Measurements from ENCODE around the gene VPS52. TPM values are rescaled to one million over a fixed set of nuclear protein-coding genes. Genes with fewer than 3 reads are reported as not detected.

Gene VPS52
- total and polyA plus RNA-seq, 9 of the 15 experiments (the other 6 are each of a cell fraction or from before 2014, with no cell fraction given) = 24.4 to 103 (median 40.2) TPM

DNA sequence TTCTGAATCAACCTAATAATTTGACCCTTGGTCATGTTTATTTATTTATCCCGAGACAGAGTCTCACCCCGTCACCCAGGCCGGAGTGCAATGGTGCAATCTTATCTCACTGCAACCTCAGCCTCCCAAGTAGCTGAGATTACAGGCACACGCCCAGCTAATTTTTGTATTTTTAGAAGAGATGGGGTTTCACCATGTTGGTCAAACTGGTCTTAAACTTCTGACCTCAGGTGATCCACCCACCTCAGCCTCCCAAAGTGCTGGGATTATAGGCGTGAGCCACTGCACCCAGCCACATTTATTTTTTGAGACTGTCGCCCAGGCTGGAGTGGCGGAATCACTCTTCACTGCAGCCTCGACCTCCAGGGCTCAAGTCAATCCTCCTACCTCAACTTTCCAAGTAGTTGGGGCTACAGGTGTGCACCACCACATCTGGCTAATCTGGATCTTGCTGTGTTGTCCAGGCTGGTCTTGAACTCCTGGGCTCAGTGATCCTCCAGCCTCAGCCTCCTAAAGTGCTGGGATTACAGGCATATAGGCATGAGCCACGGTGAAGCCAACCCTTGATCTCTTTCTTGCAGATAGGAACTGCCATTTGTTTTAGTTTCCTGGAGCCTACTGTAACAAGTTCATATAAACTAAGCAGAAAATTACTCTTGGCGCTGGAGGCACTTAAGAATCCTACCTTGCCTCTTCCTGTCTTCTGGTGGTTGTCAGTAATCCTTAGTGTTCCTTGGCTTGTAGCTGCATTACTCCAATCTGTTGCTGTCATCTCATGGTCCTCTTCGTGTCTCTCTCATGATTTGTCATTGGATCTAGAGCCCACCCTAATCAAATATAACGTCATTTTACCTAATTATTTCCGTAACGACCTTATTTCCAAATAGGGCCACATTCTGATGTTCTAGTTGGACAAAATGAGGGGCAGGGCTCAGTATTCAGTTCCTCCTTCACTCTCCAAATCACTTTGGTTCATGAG lies 2.5 kb upstream of the VPS52 start (continued):
- TF ChIP-seq, protein P1, sequence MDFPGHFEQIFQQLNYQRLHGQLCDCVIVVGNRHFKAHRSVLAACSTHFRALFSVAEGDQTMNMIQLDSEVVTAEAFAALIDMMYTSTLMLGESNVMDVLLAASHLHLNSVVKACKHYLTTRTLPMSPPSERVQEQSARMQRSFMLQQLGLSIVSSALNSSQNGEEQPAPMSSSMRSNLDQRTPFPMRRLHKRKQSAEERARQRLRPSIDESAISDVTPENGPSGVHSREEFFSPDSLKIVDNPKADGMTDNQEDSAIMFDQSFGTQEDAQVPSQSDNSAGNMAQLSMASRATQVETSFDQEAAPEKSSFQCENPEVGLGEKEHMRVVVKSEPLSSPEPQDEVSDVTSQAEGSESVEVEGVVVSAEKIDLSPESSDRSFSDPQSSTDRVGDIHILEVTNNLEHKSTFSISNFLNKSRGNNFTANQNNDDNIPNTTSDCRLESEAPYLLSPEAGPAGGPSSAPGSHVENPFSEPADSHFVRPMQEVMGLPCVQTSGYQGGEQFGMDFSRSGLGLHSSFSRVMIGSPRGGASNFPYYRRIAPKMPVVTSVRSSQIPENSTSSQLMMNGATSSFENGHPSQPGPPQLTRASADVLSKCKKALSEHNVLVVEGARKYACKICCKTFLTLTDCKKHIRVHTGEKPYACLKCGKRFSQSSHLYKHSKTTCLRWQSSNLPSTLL (IDR thresholded peaks at IDR 0.05) = no peak
- TF ChIP-seq PYGO2 (tag; IDR thresholded peaks at IDR 0.05) (no peak), ZNF277 (CRISPR knock-in tag; IDR thresholded peaks at IDR 0.05; ENCODE audit: borderline replicate concordance) (no peak), ZFP91 (CRISPR knock-in tag; IDR thresholded peaks at IDR 0.05) (0 out of 2 replicates have a peak, but pooled peaks have one; percentile 8), CBX8 (IDR thresholded peaks at IDR 0.05; ENCODE audit: borderline replicate concordance, extremely low read depth, low read depth, low read length, poor library complexity, severe bottlenecking) (no peak), POLR3A (IDR thresholded peaks at IDR 0.05; ENCODE audit: borderline replicate concordance, extremely low read depth, insufficient read depth, insufficient read length) (no peak), XRCC4 (IDR thresholded peaks at IDR 0.05; ENCODE audit: extremely low read depth, insufficient read depth, insufficient read length) (no peak), CCNT2 (IDR thresholded peaks at IDR 0.05; ENCODE audit: borderline replicate concordance, extremely low read depth, insufficient read length, low read depth, low read length) (no peak), ZNF280A (IDR thresholded peaks at IDR 0.05; ENCODE audit: low read depth, partially characterized antibody) (no peak), SMARCA5 (IDR thresholded peaks at IDR 0.05) (0 out of 2 replicates have a peak, but pooled peaks have one; percentile 9), ZNF212 (CRISPR knock-in tag; IDR thresholded peaks at IDR 0.05) (no peak), HMGN3 (IDR thresholded peaks at IDR 0.05; ENCODE audit: borderline replicate concordance, extremely low read depth, insufficient read length, low read depth, low read length) (no peak), SREBF1 (IDR thresholded peaks at IDR 0.05; ENCODE audit: borderline replicate concordance, low read depth, low read length) (no peak), PHF20 (IDR thresholded peaks at IDR 0.05; ENCODE audit: partially characterized antibody) (no peak), NR3C1 (CRISPR knock-in tag; IDR thresholded peaks at IDR 0.05) (no peak), ZNF408 (CRISPR knock-in tag; IDR thresholded peaks at IDR 0.05; ENCODE audit: low read depth) (no peak), ZC3H8 (IDR thresholded peaks at IDR 0.05) (no peak), ZNF124 (CRISPR knock-in tag; IDR thresholded peaks at IDR 0.05) (no peak)
